BJ (cell line): Measurements from ENCODE around the gene PA2G4. TPM values are rescaled to one million over a fixed set of nuclear protein-coding genes. Genes with fewer than 3 reads are reported as not detected.

ENCODE experiments used
- CTCF ChIA-PET: fragments of 350-600 bp; formaldehyde crosslinking; extraction: SDS; loops from one replicate; lab custom pipeline; 2021; ENCODE audit warnings: antibody characterized with exemption, inconsistent platforms; lab: Yijun Ruan, JAX
- POLR2A ChIA-PET: fragments of 300-600 bp; sonication (Branson Sonifier 250); formaldehyde crosslinking; extraction: SDS; loops from one replicate; lab custom pipeline; 2021; ENCODE audit warnings: antibody characterized with exemption; lab: Charles Lee
- DNase-seq: peaks from one replicate; pipeline ENCODE4 v3.0.0-alpha.2; 2011; ENCODE audit warnings: low read depth
- H3K27me3 ChIP-seq: 2 replicates; pipeline ENCODE4 v1.6.0; 2011; ENCODE audit warnings: low read length; ENCODE audit not compliant: control insufficient read depth, insufficient read depth
- H3K36me3 ChIP-seq: 2 replicates; pipeline ENCODE4 v1.5.1; 2011; ENCODE audit warnings: low read length; ENCODE audit not compliant: control insufficient read depth, insufficient read depth
- H3K4me3 ChIP-seq: 2 replicates; pipeline ENCODE4 v1.5.1; 2011; ENCODE audit warnings: low read depth, mild to moderate bottlenecking, control low read depth, low read length
- CTCF ChIP-seq: IDR thresholded peaks from 2 replicates; pipeline ENCODE4 v1.5.1; 2011; ENCODE audit warnings: low read depth, mild to moderate bottlenecking, control low read depth, inconsistent platforms, low read length, moderate library complexity; ENCODE audit not compliant: insufficient read depth
- polyA plus RNA-seq: library from polyadenylated mRNA; depleted of rRNA; stranded (reverse); fragments of >200 nt; gene quantifications from 2 replicates; pipeline ENCODE4 v1.2.3, GENCODE V29; 2011

The PA2G4 gene
- polyA plus RNA-seq, 1 experiment = 134 TPM

DNA sequence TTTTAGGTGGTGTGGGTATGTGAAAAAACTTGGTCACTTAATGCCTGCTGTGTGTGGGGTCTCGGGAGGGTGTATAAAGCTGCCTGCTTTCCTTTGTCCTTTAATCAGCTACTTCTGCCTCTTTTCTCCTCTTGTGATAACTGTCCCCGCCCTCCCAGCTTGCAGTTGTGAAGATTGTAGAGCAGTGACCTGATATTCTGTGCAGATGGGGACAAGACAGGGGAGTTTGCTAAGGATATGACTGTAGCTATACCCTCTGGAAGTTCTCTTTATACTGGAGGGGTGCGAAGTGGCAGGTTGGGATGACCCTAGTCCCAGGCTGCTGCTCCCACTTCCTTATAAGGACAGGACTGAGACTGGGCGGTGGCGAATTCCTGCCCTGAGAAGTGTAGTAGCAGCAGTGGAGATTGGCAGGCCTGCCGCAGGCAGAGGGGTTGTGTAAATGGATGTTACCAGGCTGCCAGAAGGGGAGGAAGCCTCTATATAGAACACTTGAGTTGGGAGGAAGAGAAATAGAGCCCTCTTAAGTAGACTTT, 54.6 kb downstream of the PA2G4 start:
- H3K27me3 ChIP-seq = no peaks in the 10 kb centered on the region
- DNase-seq = peak; percentile 14
- ChIA-PET CTCF (interaction anchor here (2.2 to 8.7 kb wide), 4 partner anchors 29 to 40 kb away, joined by 8 to 56 read pairs (median 32); partner anchors contain the start of genes ESYT1, SMARCC2 and ZC3H10), POLR2A (interaction anchor here (0.8 to 1.3 kb wide), 4 partner anchors 19 to 157 kb away, joined by 3 to 8 read pairs (median 4); partner anchors contain the start of genes SMARCC2 and ZC3H10)
- H3K36me3 ChIP-seq = peaks cover 28% of the 10 kb centered on the region
- TF ChIP-seq CTCF = no peak
- peak overlapping the region; percentile 64 for H3K4me3 ChIP-seq

DNA sequence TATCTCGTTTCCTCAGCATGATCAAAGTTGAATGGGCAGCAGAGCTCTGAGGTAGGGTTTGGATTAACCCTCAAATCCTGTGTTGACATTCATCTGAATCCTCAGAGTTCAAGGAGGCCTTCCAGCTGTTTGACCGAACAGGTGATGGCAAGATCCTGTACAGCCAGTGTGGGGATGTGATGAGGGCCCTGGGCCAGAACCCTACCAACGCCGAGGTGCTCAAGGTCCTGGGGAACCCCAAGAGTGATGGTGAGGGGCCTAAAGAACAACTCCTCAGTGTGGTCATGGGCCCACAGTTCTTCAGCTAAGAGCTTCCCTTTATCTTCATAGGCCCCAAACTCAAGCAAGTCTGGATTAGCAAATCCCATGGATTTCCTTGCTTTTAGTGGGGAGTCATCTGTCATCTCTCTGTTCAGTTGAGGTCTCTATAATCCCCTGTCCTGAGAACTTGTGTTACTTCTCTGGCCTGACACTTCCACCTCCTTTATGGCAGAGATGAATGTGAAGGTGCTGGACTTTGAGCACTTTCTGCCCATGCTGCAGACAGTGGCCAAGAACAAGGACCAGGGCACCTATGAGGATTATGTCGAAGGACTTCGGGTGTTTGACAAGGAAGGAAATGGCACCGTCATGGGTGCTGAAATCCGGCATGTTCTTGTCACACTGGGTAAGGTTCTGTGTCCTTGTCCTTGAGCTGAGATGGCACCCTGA, 55.3 kb downstream of the PA2G4 start:
- TF ChIP-seq CTCF = no peak
- POLR2A ChIA-PET = interaction anchor here (0.8 to 1.3 kb wide), 2 partner anchors 19 to 41 kb away, joined by 3 to 4 read pairs; partner anchors contain the start of gene ZC3H10
- CTCF ChIA-PET = interaction anchor here (2.2 to 8.7 kb wide), 4 partner anchors 29 to 40 kb away, joined by 8 to 56 read pairs (median 32); partner anchors contain the start of genes ESYT1, SMARCC2 and ZC3H10
- DNase-seq = no peak
- peaks cover 29% of the 10 kb centered on the region for H3K36me3 ChIP-seq
- no peaks in the 10 kb centered on the region for H3K27me3 ChIP-seq
- peak overlapping the region; percentile 64 for H3K4me3 ChIP-seq

DNA sequence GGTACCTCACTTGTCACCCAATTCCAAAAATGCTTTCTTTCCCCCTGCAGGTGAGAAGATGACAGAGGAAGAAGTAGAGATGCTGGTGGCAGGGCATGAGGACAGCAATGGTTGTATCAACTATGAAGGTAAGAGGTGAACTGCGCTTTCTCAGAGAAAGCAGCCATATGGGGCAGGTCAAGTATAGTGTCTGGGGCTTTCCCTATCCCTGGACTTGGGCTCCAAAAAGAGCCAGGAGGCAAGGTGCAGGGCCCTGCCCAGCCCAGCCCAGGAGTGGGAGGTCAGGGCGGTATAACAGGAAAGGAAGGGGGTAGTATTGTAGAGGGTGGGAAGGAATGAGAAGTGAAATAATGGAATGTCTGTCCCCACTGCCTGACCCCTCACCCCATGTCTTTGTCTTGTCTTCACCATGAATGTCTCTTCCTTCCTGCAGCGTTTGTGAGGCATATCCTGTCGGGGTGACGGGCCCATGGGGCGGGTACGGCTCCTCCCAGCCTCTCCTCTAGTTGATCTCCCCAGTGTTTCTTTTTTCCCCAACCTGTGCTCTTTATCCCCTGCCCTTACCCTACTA, 55.9 kb downstream of the PA2G4 start:
- Histone ChIP-seq H3K36me3 (peaks cover 31% of the 10 kb centered on the region), H3K27me3 (no peaks in the 10 kb centered on the region), H3K4me3 (peak overlapping the region; percentile 64)
- ChIA-PET POLR2A (no interaction called here), CTCF (interaction anchor here (1.1 to 8.7 kb wide), 5 partner anchors 14 to 41 kb away, joined by 3 to 56 read pairs (median 12); partner anchors contain the start of genes ESYT1, SMARCC2 and ZC3H10)
- DNase-seq = no peak
- TF ChIP-seq CTCF = no peak

GRCh38 chr12:56160894-56161689, 56.7 kb downstream of the PA2G4 start:
- Histone ChIP-seq H3K36me3 (peaks cover 30% of the 10 kb centered on the region), H3K27me3 (no peaks in the 10 kb centered on the region), H3K4me3 (peak overlapping the region; percentile 64)
- no peak for TF ChIP-seq CTCF
- ChIA-PET CTCF (interaction anchor here (1.1 to 8.7 kb wide), 4 partner anchors 13 to 42 kb away, joined by 3 to 56 read pairs (median 28); partner anchors contain the start of genes SMARCC2 and ZC3H10), POLR2A (no interaction called here)
- no peak for DNase-seq
